K562 treated with DMSO at 1 percent for 4 hours (cell line): ENCODE data around the gene SNTA1. TPM values are rescaled to one million over a fixed set of nuclear protein-coding genes. Genes with fewer than 3 reads are reported as not detected.

ENCODE experiments used
- total RNA-seq: library from RNA; unstranded; fragments of 300-600 nt; gene quantifications from 2 replicates; pipeline ENCODE4 v1.2.3, GENCODE V29; 2022; ENCODE audit not compliant: insufficient read depth

SNTA1 gene
- total RNA-seq, result 9.4 and 13.7 TPM in 2 replicates

GRCh38 chr20:33443512-33444239 lies at the start of gene SNTA1:
Gene SNTA1, minus strand, starts transcription at chr20:33443763. Its CDS starts 143 bp downstream, at chr20:33443620.

GRCh38 chr20:33490023-33490933 lies 46.7 kb upstream of the SNTA1 start, which contains the start of gene CBFA2T2:
Gene CBFA2T2, plus strand, starts transcription at chr20:33490096. Its CDS starts 172 bp downstream, at chr20:33490268.

GRCh38 chr20:33401184-33401920 lies 42.2 kb downstream of the SNTA1 start, which contains the start of gene CDK5RAP1:
Gene CDK5RAP1, minus strand, starts transcription at chr20:33401519. Its CDS starts 4,455 bp downstream, at chr20:33397064.

Other genes starting within 250 kb of the SNTA1 start
- gene BPIFA3, start 226.4 kb downstream of the SNTA1 start, total RNA-seq, result not detected in 2 replicates
- gene BPIFA1, start 207.8 kb downstream of the SNTA1 start, total RNA-seq, result not detected in 2 replicates
- not detected in 2 replicates for gene BPIFB1, start 160.5 kb downstream of the SNTA1 start, total RNA-seq
- gene CDK5RAP1, start 42.2 kb downstream of the SNTA1 start, total RNA-seq, result 29.7 and 35.2 TPM in 2 replicates
- gene CBFA2T2, start 46.3 kb upstream of the SNTA1 start, total RNA-seq, result 12.6 and 17.7 TPM in 2 replicates
- gene C20orf144, start 218.6 kb upstream of the SNTA1 start, total RNA-seq, result not detected in 2 replicates
- gene ACTL10, start 223.2 kb upstream of the SNTA1 start, total RNA-seq, result not detected in 2 replicates
- 44.9 and 45.2 TPM in 2 replicates for gene NECAB3, start 230.7 kb upstream of the SNTA1 start, total RNA-seq
- 38.2 and 50.8 TPM in 2 replicates for gene E2F1, start 242.6 kb upstream of the SNTA1 start, total RNA-seq